ENCODE measurements around the gene WWC1. TPM values are rescaled to one million over a fixed set of nuclear protein-coding genes. Genes with fewer than 3 reads are reported as not detected.

WWC1 gene
- total RNA-seq, 1 experiment from 2014 or later = 97.7 TPM

GRCh38 chr5:168393773-168394172 is 102.3 kb downstream of the WWC1 start:
- H3K27ac ChIP-seq = no peak overlapping the region
- H3K4me2 ChIP-seq = no peak overlapping the region
- DNase-seq = no peak
- H3K9me2 ChIP-seq (ENCODE audit: insufficient read depth) = no peaks in the 10 kb centered on the region
- no peaks in the 10 kb centered on the region for H4K20me1 ChIP-seq (ENCODE audit: insufficient read depth)
- no peak overlapping the region for H3K4me3 ChIP-seq
- intact Hi-C loops (cut with micrococcal nuclease; ENCODE audit: unreplicated experiment) = no loop called here
- peaks cover 34% of the 10 kb centered on the region for H3K36me3 ChIP-seq (ENCODE audit: low read depth)
- H3K79me2 ChIP-seq (ENCODE audit: low read depth) = 0 out of 2 replicates have a peak, but pooled peaks cover 3% of the 10 kb centered on the region
- H2AFZ ChIP-seq = no peak overlapping the region
- ChIA-PET POLR2A (ENCODE audit: unreplicated experiment) (interaction anchor here (0.6 to 0.7 kb wide), 2 partner anchors 11 to 30 kb away, joined by 3 read pairs; no protein-coding TSS in a partner anchor), CTCF (no interaction called here)
- TF ChIP-seq EZH2 (IDR thresholded peaks at IDR 0.05; ENCODE audit: low read depth) = no peak
- H3K27me3 ChIP-seq (ENCODE audit: insufficient read depth, low read depth) = no peaks in the 10 kb centered on the region
- 0 out of 2 replicates have a peak, but pooled peaks cover 3% of the 10 kb centered on the region for H3K4me1 ChIP-seq (replicated peaks; ENCODE audit: insufficient read depth)
- H3K9me3 ChIP-seq (ENCODE audit: insufficient read depth, low read depth) = no peaks in the 10 kb centered on the region
- H3F3A ChIP-seq (ENCODE audit: insufficient read depth, low read depth) = peaks cover 7% of the 10 kb centered on the region; the same call in 1 of the 2 replicates
- BruUV-seq (replicated peaks) = no TSS peak

- Histone ChIP-seq H2AFZ (no peak overlapping the region), H3K4me3 (no peak overlapping the region), H3F3A (ENCODE audit: insufficient read depth, low read depth) (peaks cover 47% of the 10 kb centered on the region), H3K9me2 (ENCODE audit: insufficient read depth) (no peaks in the 10 kb centered on the region), H3K4me1 (replicated peaks; ENCODE audit: insufficient read depth) (peaks cover 44% of the 10 kb centered on the region), H3K9me3 (ENCODE audit: insufficient read depth, low read depth) (no peaks in the 10 kb centered on the region), H3K27ac (peak overlapping the region; percentile 90), H3K79me2 (ENCODE audit: low read depth) (peaks cover 26% of the 10 kb centered on the region), H3K27me3 (ENCODE audit: insufficient read depth, low read depth) (no peaks in the 10 kb centered on the region), H3K4me2 (peak overlapping the region; percentile 56), H3K36me3 (ENCODE audit: low read depth) (peaks cover 24% of the 10 kb centered on the region), H4K20me1 (ENCODE audit: insufficient read depth) (no peaks in the 10 kb centered on the region)
- TF ChIP-seq, protein P1, sequence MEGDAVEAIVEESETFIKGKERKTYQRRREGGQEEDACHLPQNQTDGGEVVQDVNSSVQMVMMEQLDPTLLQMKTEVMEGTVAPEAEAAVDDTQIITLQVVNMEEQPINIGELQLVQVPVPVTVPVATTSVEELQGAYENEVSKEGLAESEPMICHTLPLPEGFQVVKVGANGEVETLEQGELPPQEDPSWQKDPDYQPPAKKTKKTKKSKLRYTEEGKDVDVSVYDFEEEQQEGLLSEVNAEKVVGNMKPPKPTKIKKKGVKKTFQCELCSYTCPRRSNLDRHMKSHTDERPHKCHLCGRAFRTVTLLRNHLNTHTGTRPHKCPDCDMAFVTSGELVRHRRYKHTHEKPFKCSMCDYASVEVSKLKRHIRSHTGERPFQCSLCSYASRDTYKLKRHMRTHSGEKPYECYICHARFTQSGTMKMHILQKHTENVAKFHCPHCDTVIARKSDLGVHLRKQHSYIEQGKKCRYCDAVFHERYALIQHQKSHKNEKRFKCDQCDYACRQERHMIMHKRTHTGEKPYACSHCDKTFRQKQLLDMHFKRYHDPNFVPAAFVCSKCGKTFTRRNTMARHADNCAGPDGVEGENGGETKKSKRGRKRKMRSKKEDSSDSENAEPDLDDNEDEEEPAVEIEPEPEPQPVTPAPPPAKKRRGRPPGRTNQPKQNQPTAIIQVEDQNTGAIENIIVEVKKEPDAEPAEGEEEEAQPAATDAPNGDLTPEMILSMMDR (conservative IDR thresholded peaks at IDR 0.05) = no peak
- no peak for TF ChIP-seq EZH2 (IDR thresholded peaks at IDR 0.05; ENCODE audit: low read depth)
- intact Hi-C loops (cut with micrococcal nuclease; ENCODE audit: unreplicated experiment) = loop anchor here (2.0 kb wide), 1 partner anchor 20 kb away; no protein-coding TSS in a partner anchor
- POLR2A ChIA-PET (ENCODE audit: unreplicated experiment) = interaction anchor here (0.6 to 0.9 kb wide), 4 partner anchors 36 to 1732 kb away, joined by 3 to 12 read pairs (median 8); no protein-coding TSS in a partner anchor
- BruUV-seq (replicated peaks) = no TSS peak
- CTCF ChIA-PET = interaction anchor here (0.5 to 1.7 kb wide), 5 partner anchors 34 to 131 kb away, joined by 3 to 5 read pairs (median 4); no protein-coding TSS in a partner anchor
- DNase-seq = no peak
Observed at GRCh38 chr5:168400429-168401220, 109.2 kb downstream of the WWC1 start.

DNA sequence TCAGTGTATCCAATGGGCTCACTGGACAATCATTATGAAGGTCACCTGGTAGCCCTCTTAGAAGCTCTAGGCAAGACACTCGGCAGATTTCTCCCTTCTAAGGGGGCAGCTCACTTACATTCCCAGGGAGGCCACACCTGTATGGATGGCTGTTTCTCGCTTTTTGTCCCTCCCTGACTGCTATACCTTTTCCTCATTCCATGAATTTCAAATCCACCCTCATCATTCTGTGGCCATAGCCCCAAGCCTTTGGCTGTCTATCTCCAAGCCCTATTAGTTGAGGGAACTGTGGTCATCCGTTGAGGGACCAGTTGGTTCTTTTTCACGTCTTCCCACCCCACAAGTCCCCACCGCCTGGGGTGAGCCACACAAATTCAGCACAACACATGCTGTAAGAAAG is 109.8 kb downstream of the WWC1 start:
- H3K4me1 ChIP-seq (replicated peaks; ENCODE audit: insufficient read depth) = peaks cover 44% of the 10 kb centered on the region
- DNase-seq = peak; percentile 69 to 87
- no peaks in the 10 kb centered on the region for H4K20me1 ChIP-seq (ENCODE audit: insufficient read depth)
- BruUV-seq (replicated peaks) = no TSS peak
- H3K4me3 ChIP-seq = no peak overlapping the region
- ChIA-PET CTCF (interaction anchor here (0.5 to 1.7 kb wide), 5 partner anchors 35 to 131 kb away, joined by 3 to 5 read pairs (median 4); no protein-coding TSS in a partner anchor), POLR2A (ENCODE audit: unreplicated experiment) (interaction anchor here (0.6 to 0.7 kb wide), 3 partner anchors 37 to 84 kb away, joined by 3 to 8 read pairs (median 7); no protein-coding TSS in a partner anchor)
- peaks cover 30% of the 10 kb centered on the region for H3K36me3 ChIP-seq (ENCODE audit: low read depth)
- peak overlapping the region; percentile 56 for H3K4me2 ChIP-seq
- no peaks in the 10 kb centered on the region for H3K9me3 ChIP-seq (ENCODE audit: insufficient read depth, low read depth)
- H3K27me3 ChIP-seq (ENCODE audit: insufficient read depth, low read depth) = no peaks in the 10 kb centered on the region
- peaks cover 26% of the 10 kb centered on the region for H3K79me2 ChIP-seq (ENCODE audit: low read depth)
- no peak overlapping the region for H2AFZ ChIP-seq
- H3K27ac ChIP-seq = peak overlapping the region; percentile 90
- H3F3A ChIP-seq (ENCODE audit: insufficient read depth, low read depth) = peaks cover 49% of the 10 kb centered on the region
- intact Hi-C loops (cut with micrococcal nuclease; ENCODE audit: unreplicated experiment) = loop anchor here (2.0 kb wide), 1 partner anchor 20 kb away; no protein-coding TSS in a partner anchor
- no peaks in the 10 kb centered on the region for H3K9me2 ChIP-seq (ENCODE audit: insufficient read depth)
- no peak for TF ChIP-seq EZH2 (IDR thresholded peaks at IDR 0.05; ENCODE audit: low read depth)
- TF ChIP-seq, protein P1 (conservative IDR thresholded peaks at IDR 0.05) = no peak

Data from PC-9 (cell line).